ENCODE results near the gene GPR158. TPM values are rescaled to one million over a fixed set of nuclear protein-coding genes. Genes with fewer than 3 reads are reported as not detected.

Gene GPR158
- total and polyA plus RNA-seq, 2 experiments from 2014 or later = 0.02 to 0.47 TPM

GRCh38 chr10:25222085-25222660 lies 47.4 kb downstream of the GPR158 start:
- DNase-seq (ENCODE audit: low spot score) = no peak
- 94% methylated on average over 7 of the region's 7 CpGs for WGBS (ENCODE audit: low lambda C conversion rate, missing lambda C conversion rate)

DNA sequence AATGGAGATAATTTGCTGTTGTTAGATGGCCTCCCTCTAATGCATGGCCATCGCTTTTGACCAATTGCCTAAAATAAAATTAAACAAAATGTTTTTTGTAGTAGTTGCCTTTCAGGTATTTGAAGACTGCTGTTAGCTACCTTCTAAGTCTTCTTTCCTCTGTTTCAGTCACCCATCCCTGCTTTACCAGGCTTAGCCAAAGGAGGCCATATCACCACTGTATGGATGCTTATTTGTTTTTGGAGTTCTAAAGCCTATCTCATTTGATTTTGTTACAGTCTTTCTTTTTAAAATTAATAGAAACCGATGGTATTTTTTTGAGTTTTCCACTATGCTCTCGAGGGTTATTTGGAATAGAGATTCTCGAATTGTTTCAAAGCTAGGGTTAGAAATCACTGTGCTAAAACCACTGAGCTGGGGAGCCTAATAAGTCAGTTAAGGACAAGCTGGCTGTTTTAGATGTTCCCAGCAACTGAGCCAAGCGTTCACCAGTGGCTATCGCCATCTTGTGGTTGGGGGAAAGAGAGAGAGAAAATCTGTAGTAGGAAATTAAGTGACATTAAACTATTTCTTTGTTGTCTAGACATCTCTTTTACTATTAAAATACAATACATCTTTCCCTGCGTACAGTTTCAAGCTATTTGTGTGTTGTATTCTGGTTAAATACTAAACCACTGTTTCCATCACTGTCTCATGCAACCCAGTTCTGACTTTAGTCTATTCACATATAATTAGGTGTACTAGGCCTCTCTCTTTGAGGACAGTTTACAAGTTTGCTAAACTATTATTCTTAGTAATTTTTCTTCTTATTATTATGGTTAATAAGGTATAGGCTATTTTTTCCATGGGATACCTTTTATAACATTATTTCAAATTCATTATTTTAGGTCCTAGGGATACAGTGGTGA lies 52.2 kb downstream of the GPR158 start:
- no peaks in the 10 kb centered on the region for H3K9me2 ChIP-seq (replicated peaks; ENCODE audit: insufficient read depth)
- WGBS (ENCODE audit: low lambda C conversion rate, missing lambda C conversion rate) = 31% methylated on average over 7 of the region's 7 CpGs
- H3K36me3 ChIP-seq (replicated peaks; ENCODE audit: insufficient read depth, low read depth) = no peaks in the 10 kb centered on the region
- DNase-seq (ENCODE audit: low spot score) = peak; percentile 59
- TF ChIP-seq EZH2 (IDR thresholded peaks at IDR 0.05; ENCODE audit: borderline replicate concordance) (no peak), CTCF (IDR thresholded peaks at IDR 0.05; ENCODE audit: poor library complexity) (peak; percentile 69), EZH2phosphoT487 (IDR thresholded peaks at IDR 0.05; ENCODE audit: low read depth, severe bottlenecking, unreplicated experiment) (no peak)
- H4K20me1 ChIP-seq (ENCODE audit: insufficient read depth, poor library complexity, severe bottlenecking) = no peaks in the 10 kb centered on the region
- H3K79me2 ChIP-seq = no peaks in the 10 kb centered on the region
- H2AFZ ChIP-seq = no peak overlapping the region
- H3K4me1 ChIP-seq (ENCODE audit: insufficient read depth) = no peaks in the 10 kb centered on the region
- H3K9me3 ChIP-seq (ENCODE audit: low read depth) = no peaks in the 10 kb centered on the region
- no peak overlapping the region for H3K4me2 ChIP-seq
- H3K4me3 ChIP-seq = no peak overlapping the region
- no peaks in the 10 kb centered on the region for H3K27me3 ChIP-seq
- H3K27ac ChIP-seq = no peak overlapping the region

More at GRCh38 chr10:25222085-25222660, 47.4 kb downstream of the GPR158 start:
- Histone ChIP-seq H3K27ac (no peak overlapping the region), H2AFZ (no peak overlapping the region), H3K4me2 (no peak overlapping the region), H3K9me2 (replicated peaks; ENCODE audit: insufficient read depth) (no peaks in the 10 kb centered on the region), H3K9me3 (ENCODE audit: low read depth) (no peaks in the 10 kb centered on the region), H3K4me1 (ENCODE audit: insufficient read depth) (no peaks in the 10 kb centered on the region), H3K36me3 (replicated peaks; ENCODE audit: insufficient read depth, low read depth) (no peaks in the 10 kb centered on the region), H4K20me1 (ENCODE audit: insufficient read depth, poor library complexity, severe bottlenecking) (no peaks in the 10 kb centered on the region), H3K79me2 (no peaks in the 10 kb centered on the region), H3K4me3 (no peak overlapping the region), H3K27me3 (no peaks in the 10 kb centered on the region)
- no peak for TF ChIP-seq EZH2phosphoT487 (IDR thresholded peaks at IDR 0.05; ENCODE audit: low read depth, severe bottlenecking, unreplicated experiment)
- no peak for TF ChIP-seq CTCF (IDR thresholded peaks at IDR 0.05; ENCODE audit: poor library complexity)
- no peak for TF ChIP-seq EZH2 (IDR thresholded peaks at IDR 0.05; ENCODE audit: borderline replicate concordance)

GRCh38 chr10:25231751-25232150 lies 57.0 kb downstream of the GPR158 start:
- H3K27me3 ChIP-seq = no peaks in the 10 kb centered on the region
- H2AFZ ChIP-seq = no peak overlapping the region
- H3K79me2 ChIP-seq = no peaks in the 10 kb centered on the region
- WGBS (ENCODE audit: low lambda C conversion rate, missing lambda C conversion rate) = 84% methylated on average over 2 of the region's 2 CpGs
- TF ChIP-seq EZH2 (IDR thresholded peaks at IDR 0.05; ENCODE audit: borderline replicate concordance) (no peak), EZH2phosphoT487 (IDR thresholded peaks at IDR 0.05; ENCODE audit: low read depth, severe bottlenecking, unreplicated experiment) (no peak)
- H3K9me3 ChIP-seq (ENCODE audit: low read depth) = no peaks in the 10 kb centered on the region
- no peak for DNase-seq (ENCODE audit: low spot score)
- no peak overlapping the region for H3K27ac ChIP-seq
- H3K4me2 ChIP-seq = no peak overlapping the region
- H3K4me3 ChIP-seq = no peak overlapping the region
- H3K36me3 ChIP-seq (replicated peaks; ENCODE audit: insufficient read depth, low read depth) = no peaks in the 10 kb centered on the region
- H4K20me1 ChIP-seq (ENCODE audit: insufficient read depth, poor library complexity, severe bottlenecking) = no peaks in the 10 kb centered on the region
- H3K4me1 ChIP-seq (ENCODE audit: insufficient read depth) = no peaks in the 10 kb centered on the region
- H3K9me2 ChIP-seq (replicated peaks; ENCODE audit: insufficient read depth) = no peaks in the 10 kb centered on the region

GRCh38 chr10:25232204-25232603 lies 57.4 kb downstream of the GPR158 start:
- no peaks in the 10 kb centered on the region for H3K9me3 ChIP-seq (ENCODE audit: low read depth)
- H3K4me1 ChIP-seq (ENCODE audit: insufficient read depth) = no peaks in the 10 kb centered on the region
- H3K9me2 ChIP-seq (replicated peaks; ENCODE audit: insufficient read depth) = no peaks in the 10 kb centered on the region
- H4K20me1 ChIP-seq (ENCODE audit: insufficient read depth, poor library complexity, severe bottlenecking) = no peaks in the 10 kb centered on the region
- H3K36me3 ChIP-seq (replicated peaks; ENCODE audit: insufficient read depth, low read depth) = no peaks in the 10 kb centered on the region
- H3K4me3 ChIP-seq = no peak overlapping the region
- H3K4me2 ChIP-seq = no peak overlapping the region
- no peak for TF ChIP-seq EZH2 (IDR thresholded peaks at IDR 0.05; ENCODE audit: borderline replicate concordance)
- DNase-seq (ENCODE audit: low spot score) = no peak
- WGBS (ENCODE audit: low lambda C conversion rate, missing lambda C conversion rate) = 63% methylated on average over 2 of the region's 2 CpGs
- H3K79me2 ChIP-seq = no peaks in the 10 kb centered on the region
- H3K27me3 ChIP-seq = no peaks in the 10 kb centered on the region
- H2AFZ ChIP-seq = no peak overlapping the region
- H3K27ac ChIP-seq = no peak overlapping the region

All from hepatocyte (in vitro differentiated cells).